ENCODE data around the gene ADAM12.
"Not testable (repeated sequence)": the region's sequence is repeated elsewhere in the genome, so short reads cannot be mapped to it uniquely, and the experiment has no call there.

The ADAM12 gene

GRCh38 chr10:125979976-125980375, 408.3 kb downstream of the ADAM12 start:
- TF ChIP-seq ZC3H10 (CRISPR knock-in tag; IDR thresholded peaks at IDR 0.05) (no peak), SNAI2 (CRISPR knock-in tag; IDR thresholded peaks at IDR 0.05) (no peak), OSR1 (CRISPR knock-in tag; IDR thresholded peaks at IDR 0.05) (no peak), ZNF70 (CRISPR knock-in tag; IDR thresholded peaks at IDR 0.05) (no peak), ZNF565 (CRISPR knock-in tag; conservative IDR thresholded peaks at IDR 0.05; ENCODE audit: low read depth) (no peak), ARNTL (CRISPR knock-in tag; IDR thresholded peaks at IDR 0.05; ENCODE audit: borderline replicate concordance, low read depth) (no peak), BACH2 (CRISPR knock-in tag; IDR thresholded peaks at IDR 0.05; ENCODE audit: borderline replicate concordance) (no peak), ZFP3 (CRISPR knock-in tag; IDR thresholded peaks at IDR 0.05) (no peak), PATZ1 (CRISPR knock-in tag; IDR thresholded peaks at IDR 0.05; ENCODE audit: borderline replicate concordance) (no peak), CREB5 (CRISPR knock-in tag; IDR thresholded peaks at IDR 0.05; ENCODE audit: low read depth) (no peak), GLIS3 (CRISPR knock-in tag; IDR thresholded peaks at IDR 0.05) (no peak), PPARA (CRISPR knock-in tag; IDR thresholded peaks at IDR 0.05; ENCODE audit: borderline replicate concordance) (no peak), ESRRG (CRISPR knock-in tag; IDR thresholded peaks at IDR 0.05) (no peak), TSHZ2 (CRISPR knock-in tag; IDR thresholded peaks at IDR 0.05) (no peak), CSDC2 (CRISPR knock-in tag; IDR thresholded peaks at IDR 0.05) (no peak), ZFP30 (CRISPR knock-in tag; IDR thresholded peaks at IDR 0.05) (no peak), ZNF8 (CRISPR knock-in tag; IDR thresholded peaks at IDR 0.05) (no peak)
- TF ChIP-seq, protein P1, sequence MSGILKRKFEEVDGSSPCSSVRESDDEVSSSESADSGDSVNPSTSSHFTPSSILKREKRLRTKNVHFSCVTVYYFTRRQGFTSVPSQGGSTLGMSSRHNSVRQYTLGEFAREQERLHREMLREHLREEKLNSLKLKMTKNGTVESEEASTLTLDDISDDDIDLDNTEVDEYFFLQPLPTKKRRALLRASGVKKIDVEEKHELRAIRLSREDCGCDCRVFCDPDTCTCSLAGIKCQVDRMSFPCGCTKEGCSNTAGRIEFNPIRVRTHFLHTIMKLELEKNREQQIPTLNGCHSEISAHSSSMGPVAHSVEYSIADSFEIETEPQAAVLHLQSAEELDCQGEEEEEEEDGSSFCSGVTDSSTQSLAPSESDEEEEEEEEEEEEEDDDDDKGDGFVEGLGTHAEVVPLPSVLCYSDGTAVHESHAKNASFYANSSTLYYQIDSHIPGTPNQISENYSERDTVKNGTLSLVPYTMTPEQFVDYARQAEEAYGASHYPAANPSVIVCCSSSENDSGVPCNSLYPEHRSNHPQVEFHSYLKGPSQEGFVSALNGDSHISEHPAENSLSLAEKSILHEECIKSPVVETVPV (CRISPR knock-in tag; IDR thresholded peaks at IDR 0.05): no peak
- TF ChIP-seq, protein P2, sequence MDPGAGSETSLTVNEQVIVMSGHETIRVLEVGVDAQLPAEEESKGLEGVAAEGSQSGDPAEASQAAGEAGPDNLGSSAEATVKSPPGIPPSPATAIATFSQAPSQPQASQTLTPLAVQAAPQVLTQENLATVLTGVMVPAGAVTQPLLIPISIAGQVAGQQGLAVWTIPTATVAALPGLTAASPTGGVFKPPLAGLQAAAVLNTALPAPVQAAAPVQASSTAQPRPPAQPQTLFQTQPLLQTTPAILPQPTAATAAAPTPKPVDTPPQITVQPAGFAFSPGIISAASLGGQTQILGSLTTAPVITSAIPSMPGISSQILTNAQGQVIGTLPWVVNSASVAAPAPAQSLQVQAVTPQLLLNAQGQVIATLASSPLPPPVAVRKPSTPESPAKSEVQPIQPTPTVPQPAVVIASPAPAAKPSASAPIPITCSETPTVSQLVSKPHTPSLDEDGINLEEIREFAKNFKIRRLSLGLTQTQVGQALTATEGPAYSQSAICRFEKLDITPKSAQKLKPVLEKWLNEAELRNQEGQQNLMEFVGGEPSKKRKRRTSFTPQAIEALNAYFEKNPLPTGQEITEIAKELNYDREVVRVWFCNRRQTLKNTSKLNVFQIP (CRISPR knock-in tag; IDR thresholded peaks at IDR 0.05; ENCODE audit: borderline replicate concordance, low read depth): no peak
- no peak for ATAC-seq

DNA sequence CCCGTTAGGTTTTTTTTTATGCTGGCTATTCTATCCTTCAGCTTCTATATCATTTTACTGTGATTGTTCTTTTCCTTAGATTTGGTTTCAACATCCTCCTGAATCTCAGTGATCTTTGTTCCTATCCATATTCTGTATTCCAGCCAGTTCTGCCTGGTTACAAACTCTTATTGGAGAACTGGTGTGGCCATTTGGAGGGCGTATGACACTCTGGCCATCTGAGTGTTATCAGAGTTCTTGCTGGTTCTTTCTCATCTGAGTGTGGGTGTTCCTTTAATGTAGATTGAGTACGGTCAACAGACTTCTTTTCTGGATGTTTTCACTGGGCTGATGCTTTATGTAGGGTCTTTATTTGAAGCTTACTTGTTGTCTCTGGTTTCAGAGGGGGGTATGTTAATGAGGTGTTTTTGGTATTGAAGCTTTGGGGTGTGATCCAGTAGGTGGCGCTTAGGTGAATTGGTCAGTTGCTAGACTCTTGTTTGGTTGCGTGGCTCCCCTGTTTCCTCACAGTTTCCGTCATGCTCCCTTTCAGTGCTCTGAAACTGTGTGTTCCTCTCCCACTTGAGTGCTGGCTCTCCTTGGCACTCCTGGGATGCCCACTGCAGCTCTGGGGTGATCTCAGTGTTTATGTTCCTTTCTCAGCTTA, 411.2 kb downstream of the ADAM12 start:
- no peak for ATAC-seq
- TF ChIP-seq CREB5 (CRISPR knock-in tag; IDR thresholded peaks at IDR 0.05; ENCODE audit: low read depth): no peak
- TF ChIP-seq OSR1 (CRISPR knock-in tag; IDR thresholded peaks at IDR 0.05): no peak
- no peak for TF ChIP-seq ARNTL (CRISPR knock-in tag; IDR thresholded peaks at IDR 0.05; ENCODE audit: borderline replicate concordance, low read depth)
- no peak for TF ChIP-seq GLIS3 (CRISPR knock-in tag; IDR thresholded peaks at IDR 0.05)
- no peak for TF ChIP-seq PPARA (CRISPR knock-in tag; IDR thresholded peaks at IDR 0.05; ENCODE audit: borderline replicate concordance)
- TF ChIP-seq, protein P1 (CRISPR knock-in tag; IDR thresholded peaks at IDR 0.05): no peak
- TF ChIP-seq, protein P2 (CRISPR knock-in tag; IDR thresholded peaks at IDR 0.05; ENCODE audit: borderline replicate concordance, low read depth): no peak
- TF ChIP-seq ZFP30 (CRISPR knock-in tag; IDR thresholded peaks at IDR 0.05): no peak

DNA sequence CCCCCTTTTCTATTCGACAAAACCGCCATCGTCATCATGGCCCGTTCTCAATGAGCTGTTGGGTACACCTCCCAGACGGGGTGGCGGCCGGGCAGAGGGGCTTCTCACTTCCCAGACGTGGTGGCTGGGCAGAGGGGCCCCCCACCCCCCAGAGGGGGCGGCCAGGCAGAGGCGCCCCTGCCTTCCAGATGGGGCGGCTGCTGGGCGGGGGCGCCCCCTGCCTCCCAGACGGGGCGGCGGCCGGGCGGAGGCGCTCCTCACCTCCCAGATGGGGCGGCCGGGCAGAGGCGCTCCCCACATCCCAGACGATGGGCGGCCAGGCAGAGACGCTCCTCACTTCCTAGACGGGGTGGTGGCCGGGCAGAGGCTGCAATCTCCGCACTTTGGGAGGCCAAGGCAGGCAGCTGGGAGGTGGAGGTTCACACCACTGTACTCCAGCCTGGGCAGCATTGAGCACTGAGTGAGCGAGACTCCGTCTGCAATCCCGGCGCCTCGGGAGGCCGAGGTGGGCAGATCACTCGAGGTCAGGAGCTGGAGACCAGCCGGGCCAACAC, 418.1 kb downstream of the ADAM12 start:
- not testable (repeated sequence) for ATAC-seq
